GM19239 (cell line): ENCODE data around the gene NEGR1.

Source experiments
- DNase-seq: peaks from one replicate; pipeline ENCODE4 v3.0.0; 2011; ENCODE audit warnings: low spot score; ENCODE audit not compliant: insufficient read length
- FAIRE-seq: peaks from 2 replicates; lab custom pipeline; 2011; peaks lifted over from hg19 to GRCh38; lab: Jason Lieb, UNC

Gene NEGR1

GRCh38 chr1:71603044-71603776 lies 679.1 kb downstream of the NEGR1 start:
- DNase-seq (no peak), FAIRE-seq (no peak)

GRCh38 chr1:71600023-71600422 lies 682.3 kb downstream of the NEGR1 start:
- FAIRE-seq = no peak
- DNase-seq = no peak

GRCh38 chr1:71599306-71599705 lies 683.0 kb downstream of the NEGR1 start:
- no peak for DNase-seq
- FAIRE-seq = no peak

GRCh38 chr1:71593523-71593922 lies 688.8 kb downstream of the NEGR1 start:
- no peak for FAIRE-seq
- no peak for DNase-seq

DNA sequence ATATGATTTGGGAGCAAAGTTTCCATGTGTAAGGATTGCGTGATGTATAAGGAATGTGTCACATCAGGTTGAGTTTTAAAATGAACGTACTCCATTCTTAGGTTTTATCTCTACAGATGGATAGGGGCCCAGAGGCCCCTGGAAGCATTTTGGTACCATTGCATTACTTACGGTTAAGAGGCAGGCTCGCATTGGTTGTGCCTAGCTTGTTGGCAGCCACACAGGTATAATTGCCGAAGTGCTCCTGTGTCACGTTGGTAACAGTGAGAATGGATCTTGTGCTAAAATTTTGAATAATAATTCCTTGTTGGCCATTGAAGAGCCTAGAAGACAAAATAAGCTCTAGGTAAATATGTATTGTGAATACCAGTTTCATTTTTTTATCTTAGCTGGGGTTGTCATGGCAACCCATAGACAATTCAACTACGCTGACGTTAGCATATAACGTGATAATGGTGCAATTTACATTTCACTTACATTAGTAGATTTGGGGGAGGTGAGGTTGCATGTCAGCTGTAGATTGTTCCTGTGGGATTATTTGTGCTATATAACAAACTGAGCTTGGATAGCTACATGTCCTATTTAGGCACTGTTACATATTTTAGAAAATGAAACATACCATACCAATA lies 689.6 kb downstream of the NEGR1 start:
- FAIRE-seq (no peak), DNase-seq (no peak)

GRCh38 chr1:71589005-71589404 lies 693.3 kb downstream of the NEGR1 start:
- no peak for FAIRE-seq
- no peak for DNase-seq

DNA sequence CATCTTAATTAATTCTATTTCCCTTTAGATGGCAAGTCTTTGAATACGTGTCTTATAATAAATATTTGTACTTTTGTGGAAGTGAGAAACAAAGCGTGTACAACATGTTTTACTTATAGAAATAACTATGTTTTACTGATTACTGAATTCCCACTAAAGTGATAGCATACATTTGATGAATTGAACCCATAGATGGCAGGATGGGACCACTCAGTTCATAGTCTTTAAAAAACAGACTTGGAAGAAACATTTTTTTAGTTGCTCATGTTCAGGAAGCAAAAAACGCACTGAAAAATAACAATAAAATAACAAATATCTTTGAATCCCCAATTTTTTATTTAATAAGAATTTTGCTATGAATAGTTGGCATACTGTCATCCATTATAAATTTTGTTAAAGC lies 694.4 kb downstream of the NEGR1 start:
- DNase-seq = no peak

GRCh38 chr1:71586030-71586429 lies 696.3 kb downstream of the NEGR1 start:
- DNase-seq = no peak
- FAIRE-seq = no peak

More for the DNA sequence above, 694.4 kb downstream of the NEGR1 start:
- no peak for FAIRE-seq

DNA sequence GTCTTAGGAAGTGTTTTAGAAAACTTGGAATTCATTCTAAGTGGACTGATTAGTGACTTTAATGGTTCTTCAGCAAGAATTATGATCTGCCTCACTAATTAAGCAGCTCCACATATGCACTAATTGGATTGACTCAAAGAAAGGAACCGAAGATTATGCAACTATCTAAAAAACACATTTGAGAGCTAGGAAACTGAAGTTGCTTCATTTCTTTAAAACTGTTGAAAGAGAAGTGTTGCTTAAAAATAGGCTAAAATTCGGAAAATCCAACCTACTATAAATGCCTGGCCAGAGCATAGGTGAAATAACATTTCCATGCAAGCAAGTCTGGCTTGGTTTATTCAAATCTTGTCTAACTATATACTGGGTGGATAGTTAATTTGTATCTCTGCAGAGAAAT lies 698.6 kb downstream of the NEGR1 start:
- no peak for FAIRE-seq

GRCh38 chr1:71582673-71583072 lies 699.7 kb downstream of the NEGR1 start:
- FAIRE-seq (no peak), DNase-seq (no peak)

More for the DNA sequence above, 698.6 kb downstream of the NEGR1 start:
- no peak for DNase-seq

DNA sequence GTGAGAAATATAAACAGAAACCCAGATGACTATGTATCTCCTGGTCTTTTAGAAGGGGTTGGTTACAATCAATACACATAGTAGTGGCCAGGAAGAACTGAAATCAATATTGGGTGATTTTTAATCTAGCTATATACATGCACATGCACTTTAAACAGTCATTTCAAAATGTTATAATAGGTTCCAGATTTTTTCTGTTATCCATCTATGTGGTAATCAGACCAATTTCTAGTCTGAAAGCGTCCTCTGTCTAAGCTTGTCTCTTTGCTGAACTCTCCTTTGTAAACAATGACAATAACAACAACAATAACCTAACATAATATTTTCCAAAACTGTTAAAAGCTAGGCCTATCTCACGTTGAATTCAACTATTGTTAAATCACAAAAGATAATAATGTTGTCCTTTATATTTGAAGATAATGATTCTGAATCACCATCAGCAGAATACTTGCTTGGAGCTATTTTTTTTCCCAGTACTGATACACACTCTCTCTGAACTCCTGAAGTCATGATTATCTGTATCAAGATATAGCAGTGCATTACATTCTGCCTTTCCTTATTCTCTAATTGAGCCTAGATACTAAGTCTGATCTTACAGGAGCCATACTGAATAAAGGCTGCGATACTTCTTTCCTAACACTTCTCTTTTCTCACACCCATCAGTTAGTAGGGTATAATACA lies 704.7 kb downstream of the NEGR1 start:
- DNase-seq (no peak), FAIRE-seq (no peak)

- DNase-seq = no peak
- FAIRE-seq = no peak
These were observed 710.3 kb downstream of the NEGR1 start for GRCh38 chr1:71572038-71572437.

GRCh38 chr1:71566413-71566812 lies 715.9 kb downstream of the NEGR1 start:
- FAIRE-seq = no peak
- no peak for DNase-seq

DNA sequence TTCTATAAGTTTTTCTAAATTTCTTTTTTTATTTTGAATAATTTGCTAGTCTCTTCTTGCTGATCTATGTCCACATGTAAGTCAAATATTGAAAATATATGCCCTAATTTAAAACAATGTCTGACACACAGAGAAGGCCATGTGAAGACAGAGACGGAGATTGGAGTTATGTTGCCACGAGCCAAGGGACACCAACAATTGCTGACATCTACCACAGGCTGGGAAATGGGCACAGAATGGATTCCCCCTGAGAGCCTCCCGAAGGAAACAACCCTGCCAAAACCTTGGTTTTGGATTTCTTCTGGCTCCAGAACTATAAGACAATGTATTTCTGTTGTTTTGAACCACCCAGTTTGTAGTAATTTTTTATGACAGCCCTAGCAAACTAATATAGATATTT lies 716.5 kb downstream of the NEGR1 start:
- DNase-seq = no peak
- FAIRE-seq = no peak

- no peak for FAIRE-seq
- no peak for DNase-seq
These were observed 717.1 kb downstream of the NEGR1 start for GRCh38 chr1:71565262-71565661.

DNA sequence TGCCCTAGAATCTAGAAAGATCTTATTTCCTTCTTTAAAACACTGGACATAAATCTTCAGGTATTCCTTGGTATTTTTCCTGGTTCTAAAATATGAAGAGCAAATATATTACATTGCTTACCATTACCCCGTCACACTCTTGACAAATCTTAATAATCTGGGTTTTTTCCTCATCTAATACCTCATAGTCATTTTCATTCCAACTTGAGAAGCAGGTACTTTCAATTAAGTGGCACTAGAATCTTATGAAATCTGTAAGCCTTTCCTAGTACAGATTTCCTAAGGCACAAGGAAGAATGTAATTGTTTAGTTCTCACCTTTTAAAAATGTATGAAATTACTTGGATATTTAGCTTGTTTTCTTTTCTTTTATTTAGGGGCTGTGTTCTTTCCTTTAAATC lies 720.0 kb downstream of the NEGR1 start:
- FAIRE-seq (no peak), DNase-seq (no peak)

- FAIRE-seq (no peak), DNase-seq (no peak)
These were observed 720.6 kb downstream of the NEGR1 start for GRCh38 chr1:71561729-71562128.

DNA sequence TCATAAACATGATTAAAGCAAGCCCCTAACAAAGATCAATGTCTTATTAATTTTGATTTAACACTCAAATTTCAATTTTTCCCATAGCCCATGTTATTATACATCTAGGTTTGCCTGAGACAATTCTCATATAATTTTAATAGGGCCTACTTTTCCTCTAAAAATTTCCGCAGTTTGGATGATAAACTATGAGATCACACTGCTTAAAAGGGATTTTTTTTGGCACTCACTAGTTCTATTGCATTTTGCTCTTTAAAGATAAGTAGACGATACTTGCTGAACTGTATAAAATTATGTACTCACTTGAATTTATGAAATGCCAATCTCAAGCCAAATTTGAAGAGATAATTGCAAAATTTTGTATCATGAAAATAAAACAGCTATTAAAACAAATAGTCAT lies 721.1 kb downstream of the NEGR1 start:
- DNase-seq (no peak), FAIRE-seq (no peak)

GRCh38 chr1:71559880-71560279 lies 722.5 kb downstream of the NEGR1 start:
- no peak for DNase-seq
- no peak for FAIRE-seq

GRCh38 chr1:71557138-71557537 lies 725.2 kb downstream of the NEGR1 start:
- no peak for DNase-seq
- no peak for FAIRE-seq

- no peak for FAIRE-seq
- DNase-seq = no peak
These were observed 733.9 kb downstream of the NEGR1 start for GRCh38 chr1:71548398-71548890.
